ENCODE measurements around the gene LRRC17. TPM values are rescaled to one million over a fixed set of nuclear protein-coding genes. Genes with fewer than 3 reads are reported as not detected.

LRRC17 gene
- polyA plus RNA-seq, 1 donor from 2014 or later: 6.7 TPM

DNA sequence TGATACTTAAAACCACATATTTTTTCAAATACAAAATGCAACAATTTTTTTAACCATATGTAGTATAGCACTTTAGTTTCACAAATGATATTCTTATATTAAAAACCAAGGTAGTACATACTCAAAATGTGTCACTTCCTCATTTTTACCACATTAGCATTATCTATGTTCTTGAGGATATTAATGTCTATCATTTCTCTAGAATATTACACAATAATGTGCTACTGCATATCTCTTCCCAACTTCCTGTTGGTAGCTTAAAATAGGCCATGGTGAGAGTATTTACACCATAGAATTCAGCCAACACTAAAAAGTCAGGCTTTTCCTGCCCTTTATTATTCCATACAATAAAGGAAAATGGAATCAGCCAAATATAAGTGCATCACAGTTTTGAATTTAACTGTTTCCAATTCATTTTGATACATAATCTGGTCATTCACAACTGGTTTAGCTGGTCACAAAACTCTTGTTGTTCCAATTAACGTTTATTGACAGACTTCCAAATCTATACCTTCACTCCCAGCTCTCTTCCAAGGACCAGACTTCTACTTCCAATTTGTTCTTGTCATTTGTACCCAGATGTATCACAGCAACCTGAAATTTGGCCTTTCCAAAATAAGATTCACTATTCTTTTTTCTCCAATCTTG is 20.0 kb upstream of the LRRC17 start:
- Histone ChIP-seq H3F3A (ENCODE audit: insufficient read depth, low read length, poor library complexity, severe bottlenecking) (no peaks in the 10 kb centered on the region), H3K9ac (ENCODE audit: low read length) (no peak overlapping the region), H3K36me3 (ENCODE audit: insufficient read depth, low read length) (no peaks in the 10 kb centered on the region), H3K27me3 (ENCODE audit: insufficient read depth, low read depth, low read length) (no peaks in the 10 kb centered on the region), H2AFZ (ENCODE audit: low read depth, low read length) (no peak overlapping the region), H4K20me1 (ENCODE audit: insufficient read depth) (no peaks in the 10 kb centered on the region), H3K9me2 (ENCODE audit: insufficient read depth, low read length) (no peaks in the 10 kb centered on the region), H3K79me2 (replicated peaks; ENCODE audit: insufficient read depth, low read length) (no peaks in the 10 kb centered on the region), H3K4me2 (ENCODE audit: low read length) (no peak overlapping the region), H3K9me3 (ENCODE audit: low read length) (no peaks in the 10 kb centered on the region), H3K27ac (ENCODE audit: low read length) (no peak overlapping the region), H3K4me3 (ENCODE audit: low read length) (no peak overlapping the region)
- TF ChIP-seq EZH2 (IDR thresholded peaks at IDR 0.05; ENCODE audit: borderline replicate concordance, insufficient read depth, low read length, poor library complexity, severe bottlenecking) (no peak), TAF1 (IDR thresholded peaks at IDR 0.05; ENCODE audit: low read depth) (no peak), SMC3 (conservative IDR thresholded peaks at IDR 0.05; ENCODE audit: poor library complexity) (no peak), EP300 (conservative IDR thresholded peaks at IDR 0.05; ENCODE audit: poor library complexity, severe bottlenecking) (no peak), CTCF (IDR thresholded peaks at IDR 0.05; ENCODE audit: poor library complexity, severe bottlenecking) (no peak), REST (IDR thresholded peaks at IDR 0.05; ENCODE audit: borderline replicate concordance) (no peak)

DNA sequence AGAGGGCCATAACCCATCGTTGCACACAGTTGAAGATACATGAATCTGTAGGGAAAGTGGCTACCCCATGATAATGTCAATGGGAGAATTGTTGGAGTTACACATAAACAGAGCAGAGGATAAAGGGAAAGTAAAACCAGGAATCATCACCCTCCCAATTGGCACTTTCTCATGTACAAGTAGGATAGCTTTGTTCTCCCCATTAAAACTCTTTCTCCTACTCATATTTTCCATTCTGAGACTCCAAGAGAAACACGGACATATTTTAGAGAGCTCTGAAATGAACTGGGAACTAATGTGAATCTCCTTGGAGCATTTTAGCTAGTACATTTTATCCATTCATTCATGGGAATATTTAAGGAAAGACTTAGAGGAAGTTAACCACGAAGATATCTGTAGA is 17.2 kb upstream of the LRRC17 start:
- Histone ChIP-seq H3F3A (ENCODE audit: insufficient read depth, low read length, poor library complexity, severe bottlenecking) (no peaks in the 10 kb centered on the region), H2AFZ (ENCODE audit: low read depth, low read length) (no peak overlapping the region), H3K9me2 (ENCODE audit: insufficient read depth, low read length) (no peaks in the 10 kb centered on the region), H3K4me3 (ENCODE audit: low read length) (no peak overlapping the region), H3K9ac (ENCODE audit: low read length) (no peak overlapping the region), H3K36me3 (ENCODE audit: insufficient read depth, low read length) (no peaks in the 10 kb centered on the region), H3K79me2 (replicated peaks; ENCODE audit: insufficient read depth, low read length) (no peaks in the 10 kb centered on the region), H3K9me3 (ENCODE audit: low read length) (no peaks in the 10 kb centered on the region), H3K4me2 (ENCODE audit: low read length) (no peak overlapping the region), H3K27ac (ENCODE audit: low read length) (no peak overlapping the region), H3K27me3 (ENCODE audit: insufficient read depth, low read depth, low read length) (no peaks in the 10 kb centered on the region), H4K20me1 (ENCODE audit: insufficient read depth) (no peaks in the 10 kb centered on the region)
- no peak for TF ChIP-seq CTCF (IDR thresholded peaks at IDR 0.05; ENCODE audit: poor library complexity, severe bottlenecking)
- TF ChIP-seq MXI1 (conservative IDR thresholded peaks at IDR 0.05; ENCODE audit: poor library complexity, severe bottlenecking): no peak
- TF ChIP-seq SMC3 (conservative IDR thresholded peaks at IDR 0.05; ENCODE audit: poor library complexity): no peak
- TF ChIP-seq EP300 (conservative IDR thresholded peaks at IDR 0.05; ENCODE audit: poor library complexity, severe bottlenecking): no peak
- no peak for TF ChIP-seq RAD21 (conservative IDR thresholded peaks at IDR 0.05)
- TF ChIP-seq POLR2AphosphoS5 (IDR thresholded peaks at IDR 0.05): no peak
- no peak for TF ChIP-seq EZH2 (IDR thresholded peaks at IDR 0.05; ENCODE audit: borderline replicate concordance, insufficient read depth, low read length, poor library complexity, severe bottlenecking)
- no peak for TF ChIP-seq TAF1 (IDR thresholded peaks at IDR 0.05; ENCODE audit: low read depth)
- no peak for TF ChIP-seq REST (IDR thresholded peaks at IDR 0.05; ENCODE audit: borderline replicate concordance)

All from neural cell (in vitro differentiated cells).